Measurements from ENCODE around the gene ARHGAP24.

- TF ChIP-seq POLR2A (IDR thresholded peaks at IDR 0.05) (no peak), CTCF (IDR thresholded peaks at IDR 0.05) (no peak), EP300 (IDR thresholded peaks at IDR 0.05) (no peak)
These were observed 158.0 kb downstream of the ARHGAP24 start for GRCh38 chr4:85632981-85633380.
